H9 (cell line): ENCODE results near the gene SLC24A4. TPM values are rescaled to one million over a fixed set of nuclear protein-coding genes. Genes with fewer than 3 reads are reported as not detected.

ENCODE experiments used
- DNase-seq: peaks from one replicate; pipeline ENCODE4 v3.0.0-alpha.2; 2017
- H2AFZ ChIP-seq: one replicate; pipeline ENCODE4 v1.6.1; 2013; ENCODE audit warnings: mild to moderate bottlenecking, low read length, control low read depth, moderate library complexity
- H2AK5ac ChIP-seq: 2 replicates; pipeline ENCODE4 v1.6.1; 2013; ENCODE audit warnings: low read length, control low read depth, mixed read lengths; ENCODE audit not compliant: insufficient read length
- H2BK120ac ChIP-seq: one replicate; pipeline ENCODE4 v1.6.1; 2013; ENCODE audit warnings: low read depth, mild to moderate bottlenecking, low read length, control low read depth, inconsistent platforms; ENCODE audit not compliant: poor library complexity, severe bottlenecking
- H2BK12ac ChIP-seq: 2 replicates; pipeline ENCODE4 v1.6.1; 2013; ENCODE audit warnings: low read length, control low read depth, mixed read lengths, low read depth; ENCODE audit not compliant: insufficient read length
- H2BK15ac ChIP-seq: 2 replicates; pipeline ENCODE4 v1.6.1; 2013; ENCODE audit warnings: low read depth, low read length, control low read depth
- H2BK20ac ChIP-seq: one replicate; pipeline ENCODE4 v1.6.1; 2013; ENCODE audit warnings: low read depth, mild to moderate bottlenecking, low read length, control low read depth, inconsistent platforms; ENCODE audit not compliant: poor library complexity, severe bottlenecking
- H2BK5ac ChIP-seq: 2 replicates; pipeline ENCODE4 v1.6.1; 2013; ENCODE audit warnings: low read length, control low read depth, mixed read lengths; ENCODE audit not compliant: insufficient read length
- H3K14ac ChIP-seq: 2 replicates; pipeline ENCODE4 v1.6.1; 2013; ENCODE audit warnings: low read length, control low read depth; ENCODE audit not compliant: insufficient read depth
- H3K18ac ChIP-seq: 2 replicates; pipeline ENCODE4 v1.6.1; 2013; ENCODE audit warnings: low read depth, mild to moderate bottlenecking, mixed read lengths, low read length, control low read depth; ENCODE audit not compliant: insufficient read length
- H3K23ac ChIP-seq: 2 replicates; pipeline ENCODE4 v1.6.1; 2013; ENCODE audit warnings: low read length, control low read depth, mixed read lengths, low read depth; ENCODE audit not compliant: insufficient read length
- H3K23me2 ChIP-seq: 2 replicates; pipeline ENCODE4 v1.6.1; 2013; ENCODE audit warnings: low read depth, mild to moderate bottlenecking, mixed read lengths, low read length, control low read depth; ENCODE audit not compliant: insufficient read length, poor library complexity, severe bottlenecking
- H3K27ac ChIP-seq: 2 replicates; pipeline ENCODE4 v1.5.1; 2013; ENCODE audit warnings: low read length, control low read depth, mixed read lengths, low read depth; ENCODE audit not compliant: insufficient read length
- H3K27me3 ChIP-seq: 2 replicates; pipeline ENCODE4 v1.6.1; 2013; ENCODE audit warnings: low read length, control low read depth, inconsistent platforms; ENCODE audit not compliant: insufficient read depth
- H3K4ac ChIP-seq: 2 replicates; pipeline ENCODE4 v1.6.1; 2013; ENCODE audit warnings: low read depth, mild to moderate bottlenecking, control low read depth, inconsistent platforms, low read length, moderate library complexity
- H3K4me1 ChIP-seq: 2 replicates; pipeline ENCODE4 v1.6.1; 2013; ENCODE audit warnings: low read length, control low read depth, inconsistent platforms; ENCODE audit not compliant: insufficient read depth
- H3K4me2 ChIP-seq: 2 replicates; pipeline ENCODE4 v1.6.1; 2013; ENCODE audit warnings: low read length, control low read depth, mixed read lengths; ENCODE audit not compliant: insufficient read length, insufficient read depth
- H3K56ac ChIP-seq: 2 replicates; pipeline ENCODE4 v1.6.1; 2013; ENCODE audit warnings: low read depth, mild to moderate bottlenecking, mixed read lengths, low read length, control low read depth; ENCODE audit not compliant: insufficient read length
- H3K79me1 ChIP-seq: 2 replicates; pipeline ENCODE4 v1.6.1; 2013; ENCODE audit warnings: low read depth, mild to moderate bottlenecking, moderate library complexity, low read length, control low read depth, inconsistent platforms; ENCODE audit not compliant: insufficient read depth, poor library complexity, severe bottlenecking
- H3K79me2 ChIP-seq: 2 replicates; pipeline ENCODE4 v1.6.1; 2013; ENCODE audit warnings: low read length, control low read depth, inconsistent platforms; ENCODE audit not compliant: insufficient read depth
- H3K9ac ChIP-seq: 2 replicates; pipeline ENCODE4 v1.6.1; 2013; ENCODE audit warnings: low read length, control low read depth, mixed read lengths; ENCODE audit not compliant: insufficient read length; ENCODE audit errors: extremely low read depth
- H3K9me3 ChIP-seq: one replicate; pipeline ENCODE4 v1.6.1; 2013; ENCODE audit warnings: low read depth, low read length, inconsistent platforms; ENCODE audit not compliant: control insufficient read depth
- H3T11ph ChIP-seq: one replicate; pipeline ENCODE4 v1.6.1; 2013; ENCODE audit warnings: mild to moderate bottlenecking, low read length, control low read depth, inconsistent platforms
- H4K20me1 ChIP-seq: one replicate; pipeline ENCODE4 v1.6.1; 2013; ENCODE audit not compliant: control insufficient read depth, insufficient read length, insufficient read depth
- H4K5ac ChIP-seq: 2 replicates; pipeline ENCODE4 v1.6.1; 2013; ENCODE audit warnings: low read depth, mild to moderate bottlenecking, mixed read lengths, low read length, control low read depth; ENCODE audit not compliant: insufficient read length
- H4K8ac ChIP-seq: replicated peaks from 2 replicates; pipeline ENCODE4 v1.6.1; 2013; ENCODE audit warnings: low read length, control low read depth, mixed read lengths, low read depth; ENCODE audit not compliant: insufficient read length
- H4K91ac ChIP-seq: 2 replicates; pipeline ENCODE4 v1.6.1; 2013; ENCODE audit warnings: low read depth, mild to moderate bottlenecking, moderate library complexity, mixed read lengths, low read length, control low read depth; ENCODE audit not compliant: insufficient read length
- H3K27ac Mint-ChIP-seq, 3 experiments: 2 replicates in 2 of 3; 3 replicates in 1 of 3; pipeline ENCODE4 v1.8.0; 2020 to 2021; ENCODE audit warnings: mixed read lengths in 3 of 3, mild to moderate bottlenecking in 1 of 3, moderate library complexity in 1 of 3
- H3K27me3 Mint-ChIP-seq: 2 replicates; pipeline ENCODE4 v1.8.0; 2021; ENCODE audit warnings: low read depth, mild to moderate bottlenecking, moderate library complexity, mixed read lengths
- H3K36me3 Mint-ChIP-seq, 3 experiments: 2 replicates in 2 of 3; 3 replicates in 1 of 3; pipeline ENCODE4 v1.8.0; 2020 to 2021; ENCODE audit warnings: low read depth in 3 of 3, mixed read lengths in 3 of 3; ENCODE audit not compliant: insufficient read depth in 1 of 3
- H3K4me1 Mint-ChIP-seq, 2 experiments: 2 replicates each; pipeline ENCODE4 v1.8.0; 2020; ENCODE audit warnings: mixed read lengths in 2 of 2
- H3K4me3 Mint-ChIP-seq, 2 experiments: 2 replicates in 1 of 2; 3 replicates in 1 of 2; pipeline ENCODE4 v1.8.0; 2020 to 2021; ENCODE audit warnings: mild to moderate bottlenecking in 2 of 2, mixed read lengths in 2 of 2, moderate library complexity in 1 of 2
- H3K9me3 Mint-ChIP-seq, 2 experiments: 2 replicates in 1 of 2; 3 replicates in 1 of 2; pipeline ENCODE4 v1.8.0; 2020; ENCODE audit warnings: mild to moderate bottlenecking in 2 of 2, mixed read lengths in 2 of 2, moderate library complexity in 1 of 2
- WGBS: extraction: QIAGEN DNeasy Blood & Tissue Kit; methylation state at CpG from one replicate; pipeline ENCODE4 v1.1.7; 2013; ENCODE audit warnings: missing lambda C conversion rate, low lambda C conversion rate, mixed read lengths; ENCODE audit not compliant: insufficient read length; ENCODE audit errors: extremely low coverage; 5-methylcytosine and 5-hydroxymethylcytosine counted together
- total RNA-seq: library from RNA; stranded (reverse); gene quantifications from 2 replicates; pipeline ENCODE4 v1.2.1, GENCODE V29; 2021
- TF ChIP-seq, protein P1 (sequence below): fragments of 200-600 bp; sonication (generic); conservative IDR thresholded peaks from 3 replicates; pipeline ENCODE4 v1.8.0; 2021; ENCODE audit warnings: antibody characterized with exemption, mild to moderate bottlenecking

The SLC24A4 gene
- total RNA-seq, 1 experiment from 2014 or later: 0.24 TPM

DNA sequence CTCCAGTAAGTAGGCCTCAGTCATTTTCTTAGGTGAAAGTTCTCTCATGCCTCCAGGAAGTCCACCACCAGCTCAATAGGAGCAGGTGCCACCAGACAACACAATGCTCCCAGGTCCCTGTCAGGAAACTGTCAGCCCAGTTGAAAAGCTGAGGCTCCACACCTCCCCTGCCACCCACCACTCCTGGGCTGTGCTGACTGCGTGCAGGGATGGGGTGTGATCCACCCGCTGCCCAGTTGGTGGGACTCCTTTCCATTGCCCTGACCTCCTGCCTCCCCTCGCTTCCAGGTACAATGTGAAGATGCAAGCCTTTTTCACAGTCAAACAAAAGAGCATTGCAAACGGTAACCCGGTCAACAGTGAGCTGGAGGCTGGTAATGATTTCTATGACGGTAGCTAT lies 125.8 kb downstream of the SLC24A4 start:
- WGBS: no CpG with 5 or more reads among the region's 6 CpGs

More for the DNA sequence above, 125.8 kb downstream of the SLC24A4 start:
- Histone ChIP-seq H2BK12ac (no peak overlapping the region), H3K23me2 (no peaks in the 10 kb centered on the region), H3K9ac (no peak overlapping the region), H4K5ac (no peak overlapping the region), H3K4me2 (no peak overlapping the region), H3K23ac (no peak overlapping the region), H4K91ac (no peak overlapping the region), H3K56ac (no peak overlapping the region), H4K20me1 (no peaks in the 10 kb centered on the region), H3K27ac (no peak overlapping the region), H2AK5ac (no peak overlapping the region), H3K27me3 (no peaks in the 10 kb centered on the region; the same call in 1 of the 2 replicates), H2BK5ac (no peak overlapping the region), H2BK120ac (no peak overlapping the region), H3K14ac (no peak overlapping the region), H4K8ac (no peak overlapping the region), H3T11ph (no peak overlapping the region), H3K4me1 (no peaks in the 10 kb centered on the region), H3K79me1 (no peaks in the 10 kb centered on the region), H3K18ac (no peak overlapping the region), H2BK15ac (no peak overlapping the region), H2AFZ (no peak overlapping the region), H3K79me2 (no peaks in the 10 kb centered on the region), H3K4ac (no peak overlapping the region), H2BK20ac (no peak overlapping the region), H3K9me3 (no peaks in the 10 kb centered on the region)
- Mint-ChIP-seq H3K27ac (no peak overlapping the region), H3K4me1 (peaks cover 0 to 13% of the 10 kb centered on the region in 2 experiments; a peak in 2 of 4 replicates), H3K9me3 (no peaks in the 10 kb centered on the region; a peak in 1 of 5 replicates), H3K4me3 (no peak overlapping the region), H3K36me3 (no peaks in the 10 kb centered on the region; a peak in 1 of 7 replicates), H3K27me3 (peaks cover 2% of the 10 kb centered on the region; the same call in 1 of the 2 replicates)
- TF ChIP-seq, protein P1, sequence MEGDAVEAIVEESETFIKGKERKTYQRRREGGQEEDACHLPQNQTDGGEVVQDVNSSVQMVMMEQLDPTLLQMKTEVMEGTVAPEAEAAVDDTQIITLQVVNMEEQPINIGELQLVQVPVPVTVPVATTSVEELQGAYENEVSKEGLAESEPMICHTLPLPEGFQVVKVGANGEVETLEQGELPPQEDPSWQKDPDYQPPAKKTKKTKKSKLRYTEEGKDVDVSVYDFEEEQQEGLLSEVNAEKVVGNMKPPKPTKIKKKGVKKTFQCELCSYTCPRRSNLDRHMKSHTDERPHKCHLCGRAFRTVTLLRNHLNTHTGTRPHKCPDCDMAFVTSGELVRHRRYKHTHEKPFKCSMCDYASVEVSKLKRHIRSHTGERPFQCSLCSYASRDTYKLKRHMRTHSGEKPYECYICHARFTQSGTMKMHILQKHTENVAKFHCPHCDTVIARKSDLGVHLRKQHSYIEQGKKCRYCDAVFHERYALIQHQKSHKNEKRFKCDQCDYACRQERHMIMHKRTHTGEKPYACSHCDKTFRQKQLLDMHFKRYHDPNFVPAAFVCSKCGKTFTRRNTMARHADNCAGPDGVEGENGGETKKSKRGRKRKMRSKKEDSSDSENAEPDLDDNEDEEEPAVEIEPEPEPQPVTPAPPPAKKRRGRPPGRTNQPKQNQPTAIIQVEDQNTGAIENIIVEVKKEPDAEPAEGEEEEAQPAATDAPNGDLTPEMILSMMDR: no peak
- DNase-seq: no peak
